T-cell (primary cell): ENCODE data around the gene STK10. TPM values are rescaled to one million over a fixed set of nuclear protein-coding genes. Genes with fewer than 3 reads are reported as not detected.

Source experiments
- ATAC-seq, 4 experiments: fragments of 200-7000 bp in 3 of 4; fragments of 150-1000 bp in 1 of 4; cut with Tn5 transposase; replicated peaks in 1 of 4; 1 replicate in 3 of 4; 2 replicates in 1 of 4; pipeline ENCODE4 v1.10.0; 2021; ENCODE audit warnings: moderate library complexity in 3 of 4, mild to moderate bottlenecking in 2 of 4, moderate number of reproducible peaks in 1 of 4
- CTCF ChIA-PET, 2 donors: fragments of 300-600 bp; sonication (Branson Sonifier 250); formaldehyde crosslinking; loops; one replicate each; lab custom pipeline; 2022; ENCODE audit warnings: antibody characterized with exemption in 2 of 2; lab: Charles Lee
- POLR2A ChIA-PET, 2 donors: fragments of 300-600 bp; sonication (Branson Sonifier 250); formaldehyde crosslinking; loops; one replicate each; lab custom pipeline; 2022; ENCODE audit warnings: antibody characterized with exemption in 2 of 2; lab: Charles Lee
- DNase-seq, 35 experiments: peaks; one replicate each; pipeline versions ENCODE4 v3.0.0 to v3.0.0-alpha.2; 2013 to 2023
- H3K27ac ChIP-seq: one replicate; pipeline ENCODE4 v1.5.1; 2013; ENCODE audit warnings: low read length
- H3K27me3 ChIP-seq, 2 experiments: replicated peaks in 1 of 2; 1 replicate in 1 of 2; 2 replicates in 1 of 2; pipeline versions ENCODE4 v1.6.1 to v1.7.0; 2013; ENCODE audit warnings: low read length in 1 of 2, mixed read lengths in 1 of 2; ENCODE audit not compliant: control insufficient read depth in 2 of 2, insufficient read depth in 2 of 2; ENCODE audit errors: extremely low read depth in 1 of 2
- H3K36me3 ChIP-seq, 2 donors: 1 replicate in 1 of 2; 2 replicates in 1 of 2; pipeline versions ENCODE4 v1.6.1 to v1.7.0; 2013; ENCODE audit warnings: low read length in 1 of 2; ENCODE audit not compliant: control insufficient read depth in 2 of 2, insufficient read depth in 1 of 2; ENCODE audit errors: extremely low read depth in 1 of 2
- H3K4me1 ChIP-seq, 2 experiments: 1 replicate in 1 of 2; 2 replicates in 1 of 2; pipeline versions ENCODE4 v1.6.1 to v1.7.0; 2013; ENCODE audit warnings: low read length in 2 of 2, mixed read lengths in 1 of 2; ENCODE audit not compliant: insufficient read depth in 2 of 2, control insufficient read depth in 1 of 2; ENCODE audit errors: extremely low read depth in 1 of 2
- H3K4me3 ChIP-seq, 2 donors: 1 replicate in 1 of 2; 2 replicates in 1 of 2; pipeline versions ENCODE4 v1.5.1 to v1.7.0; 2013; ENCODE audit warnings: mild to moderate bottlenecking in 2 of 2, low read length in 1 of 2, moderate library complexity in 1 of 2; ENCODE audit not compliant: control insufficient read depth in 1 of 2; ENCODE audit errors: extremely low read depth in 1 of 2
- H3K9me3 ChIP-seq: 2 replicates; pipeline ENCODE4 v1.7.0; 2013
- H3K27ac Mint-ChIP-seq, 2 donors: one replicate each; pipeline ENCODE4 v1.8.0; 2020 to 2021; ENCODE audit warnings: mild to moderate bottlenecking in 2 of 2, mixed read lengths in 2 of 2
- H3K27me3 Mint-ChIP-seq, 2 donors: one replicate each; pipeline ENCODE4 v1.8.0; 2021 to 2022; ENCODE audit warnings: mixed read lengths in 2 of 2
- H3K36me3 Mint-ChIP-seq: one replicate; pipeline ENCODE4 v1.8.0; 2021; ENCODE audit warnings: mixed read lengths
- H3K4me1 Mint-ChIP-seq, 3 donors: one replicate each; pipeline ENCODE4 v1.8.0; 2020 to 2022; ENCODE audit warnings: mixed read lengths in 3 of 3, mild to moderate bottlenecking in 1 of 3
- H3K4me3 Mint-ChIP-seq, 3 donors: one replicate each; pipeline ENCODE4 v1.8.0; 2020 to 2022; ENCODE audit warnings: mild to moderate bottlenecking in 3 of 3, mixed read lengths in 3 of 3, moderate library complexity in 3 of 3
- H3K9me3 Mint-ChIP-seq, 3 donors: one replicate each; pipeline ENCODE4 v1.8.0; 2020 to 2022; ENCODE audit warnings: mixed read lengths in 3 of 3
- WGBS: methylation state at CpG from one replicate; pipeline ENCODE4 v1.1.5; 2013; ENCODE audit warnings: missing lambda C conversion rate; ENCODE audit not compliant: insufficient coverage; 5-methylcytosine and 5-hydroxymethylcytosine counted together
- total RNA-seq, 35 experiments: library from RNA in 6 of 35; stranded (reverse) in 6 of 35; fragments of 120-200 nt in 1 of 35; gene quantifications; one replicate each; pipeline versions ENCODE4 v1.2.1 to v1.2.4 and lab custom pipeline; 2013 to 2026

STK10 gene
- total RNA-seq, 5 donors from 2014 or later (not counting 1 experiment from before 2014, with no cell fraction given) = 305 to 437 (median 331) TPM

DNA sequence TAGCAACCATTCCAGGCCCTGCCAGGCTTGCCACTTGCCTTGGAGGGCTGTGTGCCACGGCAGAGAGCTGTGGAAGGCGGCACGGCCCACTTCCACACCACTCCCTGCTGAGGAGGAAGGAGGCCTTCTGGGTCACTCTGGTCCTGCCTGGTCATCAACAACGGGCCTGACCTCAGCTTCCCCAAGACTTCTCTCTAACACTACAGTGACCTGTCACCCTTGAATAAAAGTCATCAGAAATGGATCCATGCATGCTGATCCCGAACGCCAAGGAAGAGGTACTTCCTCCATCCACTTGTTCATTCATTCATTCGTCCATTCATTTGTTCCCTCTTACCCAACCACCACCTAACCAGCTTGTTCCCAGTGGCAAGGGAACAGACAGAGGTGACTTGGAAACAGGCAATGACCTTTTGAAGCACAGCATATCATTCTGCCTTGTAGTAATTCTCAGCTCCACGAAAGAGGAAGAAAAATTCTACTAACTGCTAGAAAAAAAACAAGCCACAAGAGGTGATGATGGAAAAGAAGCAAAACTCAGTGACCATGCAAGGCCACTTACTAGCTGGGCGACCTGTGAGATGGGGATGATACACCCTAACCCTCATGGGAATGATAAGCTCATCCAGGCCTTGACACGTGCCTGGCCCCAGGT lies 58.6 kb downstream of the STK10 start:
- ChIA-PET POLR2A (no interaction called here), CTCF (interaction anchor here in 1 of 2 donors (0.7 to 1.2 kb wide), 2 partner anchors 18 to 22 kb away, joined by 3 to 4 read pairs; no protein-coding TSS in a partner anchor)
- Histone ChIP-seq H3K9me3 (no peaks in the 10 kb centered on the region), H3K36me3 (peaks cover 6 to 71% of the 10 kb centered on the region in 2 donors), H3K4me3 (no peak overlapping the region), H3K4me1 (peaks cover 8 to 60% of the 10 kb centered on the region in 2 experiments), H3K27ac (peak overlapping the region; percentile 31), H3K27me3 (no peaks in the 10 kb centered on the region)
- Mint-ChIP-seq H3K9me3 (no peaks in the 10 kb centered on the region), H3K4me1 (peaks cover 44 to 81% (median 68%) of the 10 kb centered on the region in 3 donors), H3K4me3 (no peak overlapping the region), H3K36me3 (peaks cover 44% of the 10 kb centered on the region), H3K27me3 (no peaks in the 10 kb centered on the region), H3K27ac (peak overlapping the region; percentile 13 to 84)
- 89% methylated on average over 5 of the region's 10 CpGs for WGBS
- ATAC-seq = no peak
- DNase-seq = no peak

DNA sequence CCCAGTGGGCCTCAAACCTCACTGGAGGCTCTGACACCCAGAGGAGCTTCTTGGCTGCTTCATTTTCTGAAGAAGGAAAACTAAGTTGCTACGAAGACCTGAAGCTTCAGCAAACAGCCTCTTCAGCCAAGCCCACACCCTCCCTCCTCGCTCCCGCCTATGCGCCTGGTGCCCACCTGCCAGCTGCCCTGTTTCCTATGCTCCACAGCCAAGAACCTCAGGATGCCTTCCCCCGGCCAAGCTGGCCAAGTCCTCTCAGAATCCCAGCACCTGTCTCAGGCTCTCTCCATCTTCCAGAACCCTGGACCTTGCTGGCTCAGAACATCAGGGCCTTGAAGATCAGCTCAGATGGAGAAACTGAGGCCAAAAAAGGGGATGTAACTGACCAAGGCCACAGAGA lies 60.4 kb downstream of the STK10 start:
- no peak overlapping the region for H3K27ac ChIP-seq
- Mint-ChIP-seq H3K27me3 (no peaks in the 10 kb centered on the region), H3K4me1 (peaks cover 33 to 78% (median 63%) of the 10 kb centered on the region in 3 donors)

DNA sequence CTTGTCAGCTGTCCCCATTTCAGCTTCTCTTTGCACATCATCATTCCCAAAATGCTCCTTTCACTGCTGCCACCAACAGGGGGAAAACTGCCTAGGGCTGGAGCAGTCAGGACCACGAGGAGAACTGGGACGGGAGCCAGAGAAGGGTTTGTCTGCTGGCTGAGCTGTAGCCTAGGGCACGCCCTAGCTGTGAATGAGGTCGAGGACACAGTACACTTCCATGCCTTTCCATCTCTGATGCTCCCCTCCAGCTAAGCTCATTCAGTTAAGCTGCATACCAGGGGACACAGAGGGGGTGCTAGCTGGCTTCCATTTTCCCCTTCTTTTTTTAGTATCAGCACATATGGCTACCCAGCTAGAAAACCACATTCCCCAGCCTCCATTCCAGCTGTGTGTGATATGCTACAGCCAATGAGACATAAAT lies 64.7 kb downstream of the STK10 start:
- Histone ChIP-seq H3K27me3 (no peaks in the 10 kb centered on the region), H3K4me3 (no peak overlapping the region), H3K9me3 (no peaks in the 10 kb centered on the region), H3K4me1 (peaks cover 0 to 64% of the 10 kb centered on the region in 2 experiments), H3K27ac (peak overlapping the region; percentile 34), H3K36me3 (peaks cover 6 to 77% of the 10 kb centered on the region in 2 donors)
- ATAC-seq (peak in 1 of 4 experiments; percentile 24), DNase-seq (no peak)
- CTCF ChIA-PET = interaction anchor here (0.5 to 1.4 kb wide), 6 partner anchors 17 to 170 kb away, joined by 3 to 5 read pairs (median 3); partner anchors contain the start of gene STK10 (in 1 of the 2)
- H3K9me3 Mint-ChIP-seq = no peaks in the 10 kb centered on the region
- POLR2A ChIA-PET = no interaction called here
- H3K27ac Mint-ChIP-seq = peak overlapping the region; percentile 63 to 81
- H3K4me1 Mint-ChIP-seq = peaks cover 49 to 72% (median 56%) of the 10 kb centered on the region in 3 donors
- H3K4me3 Mint-ChIP-seq = no peak overlapping the region
- 68% methylated on average over 4 of the region's 4 CpGs for WGBS
- H3K27me3 Mint-ChIP-seq = no peaks in the 10 kb centered on the region
- peaks cover 49% of the 10 kb centered on the region for H3K36me3 Mint-ChIP-seq

More for the DNA sequence above, 60.4 kb downstream of the STK10 start:
- Histone ChIP-seq H3K27me3 (no peaks in the 10 kb centered on the region), H3K4me3 (no peak overlapping the region), H3K36me3 (peaks cover 6 to 76% of the 10 kb centered on the region in 2 donors), H3K4me1 (peaks cover 0 to 61% of the 10 kb centered on the region in 2 experiments), H3K9me3 (no peaks in the 10 kb centered on the region)
- ChIA-PET POLR2A (no interaction called here), CTCF (interaction anchor here in 1 of 2 donors (0.6 to 1.2 kb wide), 2 partner anchors 40 to 61 kb away, joined by 3 to 5 read pairs; no protein-coding TSS in a partner anchor)
- DNase-seq = no peak
- H3K4me3 Mint-ChIP-seq = no peak overlapping the region
- H3K36me3 Mint-ChIP-seq = peaks cover 45% of the 10 kb centered on the region
- ATAC-seq = no peak
- H3K9me3 Mint-ChIP-seq = no peaks in the 10 kb centered on the region
- 98% methylated on average over 5 of the region's 5 CpGs for WGBS
- H3K27ac Mint-ChIP-seq = peak overlapping the region; percentile 48 to 63

DNA sequence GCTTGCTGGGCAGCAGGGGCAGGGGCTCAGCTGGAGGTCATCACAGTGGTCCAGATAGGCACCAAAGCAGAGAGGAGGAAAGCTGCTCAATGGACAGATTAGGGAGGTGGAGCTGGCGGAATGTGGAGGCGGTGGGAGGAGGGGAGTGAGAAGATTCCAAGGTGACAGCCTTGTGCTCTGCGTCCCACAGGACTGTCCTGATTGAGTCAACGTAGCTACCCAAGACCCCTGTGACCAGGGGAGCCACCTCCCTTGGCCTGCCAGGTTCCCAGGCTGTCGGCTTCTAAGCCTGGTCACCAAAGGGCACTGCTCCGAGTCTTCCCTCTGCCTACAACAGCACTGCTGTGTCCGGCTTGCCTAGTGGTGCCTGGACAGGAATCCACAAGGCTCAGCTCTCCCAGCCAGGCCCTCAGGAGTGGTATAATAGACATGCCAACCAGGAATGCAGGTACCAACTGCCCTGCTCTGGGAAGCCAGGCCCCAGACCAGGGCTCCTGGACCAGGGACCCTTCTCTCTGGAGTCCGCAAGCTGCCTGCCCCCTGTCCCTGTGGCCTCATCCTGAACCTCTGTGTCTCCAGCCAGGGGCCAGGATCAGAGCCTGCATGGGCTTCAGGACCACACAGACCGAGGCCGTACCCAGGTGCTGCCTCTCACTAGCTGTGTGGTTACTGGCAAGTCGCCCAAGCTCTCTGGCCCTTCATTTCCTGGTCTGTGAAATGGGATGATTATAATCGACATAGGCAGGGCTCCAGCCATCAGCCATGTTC lies 67.9 kb downstream of the STK10 start:
- Histone ChIP-seq H3K4me3 (no peak overlapping the region), H3K27ac (peak overlapping the region; percentile 51), H3K4me1 (peaks cover 9 to 85% of the 10 kb centered on the region in 2 experiments), H3K9me3 (no peaks in the 10 kb centered on the region), H3K36me3 (peaks cover 6 to 70% of the 10 kb centered on the region in 2 donors), H3K27me3 (no peaks in the 10 kb centered on the region)
- H3K4me1 Mint-ChIP-seq = peaks cover 63 to 80% (median 71%) of the 10 kb centered on the region in 3 donors
- CTCF ChIA-PET = interaction anchor here (0.6 to 1.4 kb wide), 4 partner anchors 14 to 84 kb away, joined by 3 to 5 read pairs (median 3); no protein-coding TSS in a partner anchor
- 68% methylated on average over 12 of the region's 12 CpGs for WGBS
- no peak for DNase-seq
- POLR2A ChIA-PET = no interaction called here
- peaks cover 52% of the 10 kb centered on the region for H3K36me3 Mint-ChIP-seq
- no peak for ATAC-seq
- no peaks in the 10 kb centered on the region for H3K9me3 Mint-ChIP-seq
- H3K27me3 Mint-ChIP-seq = no peaks in the 10 kb centered on the region
- H3K4me3 Mint-ChIP-seq = no peak overlapping the region
- H3K27ac Mint-ChIP-seq = peak overlapping the region; percentile 51 to 73

DNA sequence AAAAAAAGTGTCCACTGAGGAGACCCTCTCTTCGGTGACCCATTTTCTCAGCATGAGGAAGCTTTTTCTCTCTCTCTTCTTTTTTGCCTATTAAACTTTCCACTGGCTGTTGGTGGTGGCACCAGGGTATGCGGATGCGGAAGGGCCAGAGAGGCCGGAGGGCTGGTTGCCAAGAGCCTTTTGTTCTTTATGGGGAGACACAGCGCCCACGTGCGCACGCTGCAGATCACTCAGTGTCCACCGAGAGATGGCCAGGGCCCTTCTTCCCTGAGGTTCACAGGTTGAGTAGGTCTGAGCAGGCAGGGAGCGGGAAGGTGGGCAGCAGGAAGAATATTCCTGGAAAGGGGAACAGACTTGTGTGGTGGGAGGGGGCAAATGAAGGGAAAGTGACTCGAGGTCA lies 69.1 kb downstream of the STK10 start:
- H3K27ac ChIP-seq = no peak overlapping the region
- Mint-ChIP-seq H3K36me3 (peaks cover 44% of the 10 kb centered on the region), H3K4me1 (peaks cover 66 to 78% (median 69%) of the 10 kb centered on the region in 3 donors), H3K4me3 (peak overlapping the region in 1 of 3 donors; percentile 47), H3K27me3 (no peaks in the 10 kb centered on the region), H3K9me3 (no peaks in the 10 kb centered on the region), H3K27ac (peak overlapping the region; percentile 79 to 82)
- peaks cover 5 to 60% of the 10 kb centered on the region in 2 donors for H3K36me3 ChIP-seq
- ATAC-seq (no peak), DNase-seq (no peak)
- no peak overlapping the region for H3K4me3 ChIP-seq
- H3K4me1 ChIP-seq = peaks cover 17 to 88% of the 10 kb centered on the region in 2 experiments
- ChIA-PET POLR2A (no interaction called here), CTCF (interaction anchor here (0.7 to 1.4 kb wide), 3 partner anchors 64 to 70 kb away, joined by 3 to 5 read pairs (median 3); partner anchors contain the start of gene STK10 (in 1 of the 2))
- H3K27me3 ChIP-seq = no peaks in the 10 kb centered on the region
- no peaks in the 10 kb centered on the region for H3K9me3 ChIP-seq
- WGBS = 92% methylated on average over 3 of the region's 11 CpGs
